Adrenal gland (tissue), 12 donors: ENCODE measurements around the gene SLC35D1. TPM values are rescaled to one million over a fixed set of nuclear protein-coding genes. Genes with fewer than 3 reads are reported as not detected.

Source experiments
- DNase-seq, 7 donors: peaks; one replicate each; pipeline ENCODE4 v3.0.0-alpha.2; 2019 to 2020
- H3K27ac ChIP-seq, 5 donors: fragments of 200-600 bp; sonication (generic) in 4 of 5; 1 replicate in 3 of 5; 2 replicates in 2 of 5; pipeline versions ENCODE4 v1.5.1 to v1.8.0; 2016 to 2020; ENCODE audit warnings: mild to moderate bottlenecking in 1 of 5
- H3K27me3 ChIP-seq: fragments of 200-600 bp; 2 replicates; pipeline ENCODE4 v1.8.0; 2021
- H3K36me3 ChIP-seq, 2 donors: fragments of 200-600 bp; replicated peaks in 1 of 2; 1 replicate in 1 of 2; 2 replicates in 1 of 2; pipeline versions ENCODE4 v1.5.1 to v1.8.0; 2018 to 2022
- H3K4me1 ChIP-seq, 2 donors: fragments of 200-600 bp; replicated peaks in 1 of 2; 1 replicate in 1 of 2; 2 replicates in 1 of 2; pipeline versions ENCODE4 v1.5.1 to v1.8.0; 2018 to 2021
- H3K4me3 ChIP-seq, 4 donors: fragments of 200-600 bp; sonication (generic) in 3 of 4; one replicate each; pipeline ENCODE4 v1.5.1; 2016 to 2018
- H3K9me3 ChIP-seq, 3 donors: fragments of 200-600 bp; sonication (generic) in 1 of 3; replicated peaks in 1 of 3; 1 replicate in 2 of 3; 2 replicates in 1 of 3; pipeline versions ENCODE4 v1.5.1 to v1.8.0; 2016 to 2021
- POLR2A ChIP-seq, 2 donors: fragments of 450-650 bp; IDR thresholded peaks; one replicate each; pipeline ENCODE4 v1.6.1; 2017; ENCODE audit warnings: antibody characterized with exemption in 2 of 2, mild to moderate bottlenecking in 2 of 2, moderate library complexity in 1 of 2
- WGBS, 4 donors: extraction: QIAGEN DNeasy Blood & Tissue Kit in 2 of 4; methylation state at CpG; one replicate each; pipeline versions ENCODE4 v1.1.5 to v1.1.7; 2013 to 2017; 5-methylcytosine and 5-hydroxymethylcytosine counted together
- intact Hi-C, 2 donors: fragments of 100-400 bp; cut with DNase I; formaldehyde crosslinking; loops; one replicate each; pipeline versions ENCODE4 v1.14.1 to v1.15.0; 2022 to 2023
- polyA plus RNA-seq, 3 donors: library from polyadenylated mRNA; stranded (reverse); fragments of 200-250 nt in 2 of 3; fragments of 350-450 nt in 1 of 3; fragmentation: Illumina TruSeq in 1 of 3; extraction: RNeasy Lipid Tissue Mini Kit (QIAGEN cat#74804) in 1 of 3; gene quantifications; one replicate each; pipeline ENCODE4 v1.2.3, GENCODE V29; 2013 to 2014
- total RNA-seq, 9 donors: library from RNA; depleted of rRNA in 4 of 9; stranded (reverse); fragments of >200 nt in 4 of 9; fragments of 120-200 nt in 1 of 9; fragmentation: NEBNext Ultra II Directional in 1 of 9; extraction: Animal tissue kit (Norgen Biotek cat#: 25700) in 1 of 9; gene quantifications; one replicate each; pipeline versions ENCODE4 v1.1.0 to v1.2.4, GENCODE V29; 2013 to 2023
- TF ChIP-seq, protein P1 (sequence below), 6 experiments: fragments of 450-650 bp in 4 of 6; fragments of 200-600 bp in 2 of 6; sonication (generic) in 1 of 6; IDR thresholded peaks; 1 replicate in 5 of 6; 2 replicates in 1 of 6; pipeline versions ENCODE4 v1.5.1 to v1.8.0; 2016 to 2021; ENCODE audit warnings: antibody characterized with exemption in 6 of 6, mild to moderate bottlenecking in 2 of 6, moderate library complexity in 1 of 6
- donor health status: healthy with polysubstance abuse.
- donor health status: Bipolar disorder and iron deficiency.
- donor health status: DM: yes; HTN: yes; CAD: no.
- donor health status: DM: no; HTN: no; CAD: no.
- donor health status: DM: no; HTN: no; CAD: no.
- donor health status: DM: yes; HTN: yes; CAD: no.

The SLC35D1 gene
- total and polyA plus RNA-seq, 12 donors = 1.9 to 34.7 (median 13.7) TPM

- no peaks in the 10 kb centered on the region for H3K27me3 ChIP-seq
- no peak for TF ChIP-seq POLR2A (IDR thresholded peaks at IDR 0.05)
- TF ChIP-seq, protein P1, sequence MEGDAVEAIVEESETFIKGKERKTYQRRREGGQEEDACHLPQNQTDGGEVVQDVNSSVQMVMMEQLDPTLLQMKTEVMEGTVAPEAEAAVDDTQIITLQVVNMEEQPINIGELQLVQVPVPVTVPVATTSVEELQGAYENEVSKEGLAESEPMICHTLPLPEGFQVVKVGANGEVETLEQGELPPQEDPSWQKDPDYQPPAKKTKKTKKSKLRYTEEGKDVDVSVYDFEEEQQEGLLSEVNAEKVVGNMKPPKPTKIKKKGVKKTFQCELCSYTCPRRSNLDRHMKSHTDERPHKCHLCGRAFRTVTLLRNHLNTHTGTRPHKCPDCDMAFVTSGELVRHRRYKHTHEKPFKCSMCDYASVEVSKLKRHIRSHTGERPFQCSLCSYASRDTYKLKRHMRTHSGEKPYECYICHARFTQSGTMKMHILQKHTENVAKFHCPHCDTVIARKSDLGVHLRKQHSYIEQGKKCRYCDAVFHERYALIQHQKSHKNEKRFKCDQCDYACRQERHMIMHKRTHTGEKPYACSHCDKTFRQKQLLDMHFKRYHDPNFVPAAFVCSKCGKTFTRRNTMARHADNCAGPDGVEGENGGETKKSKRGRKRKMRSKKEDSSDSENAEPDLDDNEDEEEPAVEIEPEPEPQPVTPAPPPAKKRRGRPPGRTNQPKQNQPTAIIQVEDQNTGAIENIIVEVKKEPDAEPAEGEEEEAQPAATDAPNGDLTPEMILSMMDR (IDR thresholded peaks at IDR 0.05) = no peak
- no peaks in the 10 kb centered on the region for H3K4me1 ChIP-seq
- H3K4me3 ChIP-seq = no peak overlapping the region
- intact Hi-C loops = no loop called here
- H3K36me3 ChIP-seq = no peaks in the 10 kb centered on the region
- no peaks in the 10 kb centered on the region for H3K9me3 ChIP-seq
- no peak overlapping the region for H3K27ac ChIP-seq
- no peak for DNase-seq
These were observed 43.4 kb upstream of the SLC35D1 start for GRCh38 chr1:67097305-67097704.

- WGBS, 4 donors = 82 to 96% (median 86%) methylated on average over 2 of the region's 2 CpGs
- Histone ChIP-seq H3K4me1 (no peaks in the 10 kb centered on the region), H3K27me3 (no peaks in the 10 kb centered on the region), H3K9me3 (no peaks in the 10 kb centered on the region), H3K4me3 (no peak overlapping the region), H3K27ac (no peak overlapping the region), H3K36me3 (no peaks in the 10 kb centered on the region)
- TF ChIP-seq, protein P1 (IDR thresholded peaks at IDR 0.05) = no peak
- TF ChIP-seq POLR2A (IDR thresholded peaks at IDR 0.05) = no peak
- DNase-seq = no peak
- intact Hi-C loops = no loop called here
These were observed 40.2 kb upstream of the SLC35D1 start for GRCh38 chr1:67094191-67094590.

GRCh38 chr1:67089685-67090208 lies 35.8 kb upstream of the SLC35D1 start:
- Histone ChIP-seq H3K4me1 (no peaks in the 10 kb centered on the region), H3K4me3 (no peak overlapping the region), H3K27ac (no peak overlapping the region), H3K36me3 (no peaks in the 10 kb centered on the region), H3K9me3 (no peaks in the 10 kb centered on the region), H3K27me3 (no peaks in the 10 kb centered on the region)
- WGBS, 4 donors = 84 to 95% (median 90%) methylated on average over 1 of the region's 1 CpG
- intact Hi-C loops = no loop called here
- DNase-seq = no peak
- TF ChIP-seq POLR2A (IDR thresholded peaks at IDR 0.05) = no peak
- TF ChIP-seq, protein P1 (IDR thresholded peaks at IDR 0.05) = no peak

DNA sequence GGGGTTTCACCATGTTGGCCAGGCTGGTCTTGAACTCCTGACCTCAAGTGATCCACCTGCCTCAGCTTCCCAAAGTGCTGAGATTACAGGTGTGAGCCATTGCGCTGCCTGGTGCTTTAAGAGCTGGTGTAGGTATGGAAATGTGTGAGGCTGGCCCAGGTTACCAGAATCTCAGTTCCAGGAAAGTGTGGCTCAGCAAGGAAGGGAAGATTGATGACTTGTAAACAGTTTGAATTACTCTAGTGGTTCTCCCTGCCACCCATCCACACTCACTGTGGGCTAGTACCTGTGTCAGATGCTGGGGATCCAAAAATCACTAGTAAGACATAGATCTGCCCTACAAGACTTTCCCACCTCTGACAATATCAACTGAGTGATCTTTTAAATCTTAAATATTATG lies 34.5 kb upstream of the SLC35D1 start:
- Histone ChIP-seq H3K36me3 (no peaks in the 10 kb centered on the region), H3K27me3 (no peaks in the 10 kb centered on the region), H3K9me3 (no peaks in the 10 kb centered on the region), H3K4me3 (no peak overlapping the region), H3K4me1 (no peaks in the 10 kb centered on the region), H3K27ac (no peak overlapping the region)
- intact Hi-C loops = no loop called here
- 90 to 100% (median 98%) methylated on average over 1 of the region's 1 CpG for WGBS, 4 donors
- no peak for DNase-seq
- no peak for TF ChIP-seq POLR2A (IDR thresholded peaks at IDR 0.05)
- TF ChIP-seq, protein P1 (IDR thresholded peaks at IDR 0.05) = no peak
